Measurements from ENCODE around the gene SLC28A1. TPM values are rescaled to one million over a fixed set of nuclear protein-coding genes. Genes with fewer than 3 reads are reported as not detected.

Gene SLC28A1, protein sequence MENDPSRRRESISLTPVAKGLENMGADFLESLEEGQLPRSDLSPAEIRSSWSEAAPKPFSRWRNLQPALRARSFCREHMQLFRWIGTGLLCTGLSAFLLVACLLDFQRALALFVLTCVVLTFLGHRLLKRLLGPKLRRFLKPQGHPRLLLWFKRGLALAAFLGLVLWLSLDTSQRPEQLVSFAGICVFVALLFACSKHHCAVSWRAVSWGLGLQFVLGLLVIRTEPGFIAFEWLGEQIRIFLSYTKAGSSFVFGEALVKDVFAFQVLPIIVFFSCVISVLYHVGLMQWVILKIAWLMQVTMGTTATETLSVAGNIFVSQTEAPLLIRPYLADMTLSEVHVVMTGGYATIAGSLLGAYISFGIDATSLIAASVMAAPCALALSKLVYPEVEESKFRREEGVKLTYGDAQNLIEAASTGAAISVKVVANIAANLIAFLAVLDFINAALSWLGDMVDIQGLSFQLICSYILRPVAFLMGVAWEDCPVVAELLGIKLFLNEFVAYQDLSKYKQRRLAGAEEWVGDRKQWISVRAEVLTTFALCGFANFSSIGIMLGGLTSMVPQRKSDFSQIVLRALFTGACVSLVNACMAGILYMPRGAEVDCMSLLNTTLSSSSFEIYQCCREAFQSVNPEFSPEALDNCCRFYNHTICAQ
- total RNA-seq (2014; rRNA removed; shearing (Covaris generic)) = not detected in 2 replicates
- not detected in 2 replicates for total RNA-seq (2022)
- Bru-seq, nascent RNA = not detected
- percentile 5 among the genes with signal in this experiment for BruChase-seq, experiment 1, labeled RNA remaining after a 6-hour chase
- percentile 6 among the genes with signal in this experiment for BruChase-seq, experiment 2, labeled RNA remaining after a 2-hour chase
- long read RNA-seq = 0 reads

DNA sequence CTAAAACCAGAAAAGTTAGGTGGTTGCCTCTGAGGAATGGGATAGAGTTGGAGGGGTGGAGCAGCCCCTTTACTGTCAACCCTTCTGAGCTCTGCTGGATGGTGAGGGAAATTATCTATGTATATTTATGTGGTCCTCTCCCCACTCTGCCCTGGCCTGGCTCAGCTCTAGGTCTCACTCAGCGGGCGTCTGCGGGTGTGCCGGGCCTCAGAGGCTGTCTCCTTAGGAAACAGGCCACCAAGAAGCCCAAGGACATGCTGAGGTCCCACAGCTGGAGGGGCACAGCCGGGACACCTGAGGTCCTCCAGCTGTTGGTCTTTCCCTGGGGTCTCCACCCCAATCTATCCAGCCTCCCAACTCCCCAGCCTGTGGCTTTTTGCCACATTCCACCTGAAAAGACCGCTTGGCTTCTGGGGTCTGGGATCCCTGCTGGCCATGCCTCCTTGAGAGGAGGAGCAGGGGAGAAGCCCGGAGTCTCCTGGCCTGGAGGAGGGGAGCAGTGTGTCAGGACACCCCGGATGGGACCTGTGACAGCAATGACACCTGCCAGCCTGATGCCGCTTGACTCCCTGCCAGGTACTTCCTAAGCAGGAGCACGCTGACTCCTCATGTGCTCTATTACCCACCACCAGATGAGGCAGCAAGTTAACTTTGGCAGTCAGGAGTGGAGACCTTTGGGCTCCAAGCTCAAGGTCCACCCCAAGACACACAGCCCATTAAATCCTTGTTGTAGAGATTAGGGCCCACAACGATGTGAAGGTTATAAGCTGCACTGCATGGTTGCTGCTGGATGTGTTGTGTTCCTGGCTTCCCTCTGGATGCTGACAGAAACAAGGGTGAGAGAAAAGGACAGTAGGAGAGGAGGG, at the start of gene SLC28A1:
Gene SLC28A1, plus strand, starts transcription at position 747 of the 866 bp plus-strand sequence. CDS start 3,099 bp downstream, outside the sequence.
- ChIA-PET POLR2A (no interaction called here), CTCF (ENCODE audit: unreplicated experiment) (no interaction called here)
- no peak within 1 kb of the TSS for H3K4me2 ChIP-seq (ENCODE audit: low read length)
- intact Hi-C loops (cut with micrococcal nuclease; ENCODE audit: unreplicated experiment) = no loop called here
- H3K27ac ChIP-seq (ENCODE audit: low read depth, low read length, poor library complexity, severe bottlenecking) = no peak within 1 kb of the TSS
- H2AFZ ChIP-seq (ENCODE audit: low read length) = no peak within 1 kb of the TSS
- no peaks in the 10 kb centered on the region for H3K9me2 ChIP-seq (ENCODE audit: insufficient read depth, low read length)
- DNase-seq (ENCODE audit: low spot score) = no peak
- H3K4me3 ChIP-seq (ENCODE audit: low read depth, low read length, poor library complexity, severe bottlenecking) = no peak within 1 kb of the TSS
- H3K79me2 ChIP-seq (ENCODE audit: insufficient read depth, low read depth, low read length) = no peaks in the 10 kb centered on the region
- H4K20me1 ChIP-seq (ENCODE audit: insufficient read depth, low read length) = no peaks in the 10 kb centered on the region
- no peaks in the 10 kb centered on the region for H3K4me1 ChIP-seq (ENCODE audit: insufficient read depth, low read length, poor library complexity, severe bottlenecking)
- no TSS peak for BruUV-seq (replicated peaks)
- TF ChIP-seq, protein P1, sequence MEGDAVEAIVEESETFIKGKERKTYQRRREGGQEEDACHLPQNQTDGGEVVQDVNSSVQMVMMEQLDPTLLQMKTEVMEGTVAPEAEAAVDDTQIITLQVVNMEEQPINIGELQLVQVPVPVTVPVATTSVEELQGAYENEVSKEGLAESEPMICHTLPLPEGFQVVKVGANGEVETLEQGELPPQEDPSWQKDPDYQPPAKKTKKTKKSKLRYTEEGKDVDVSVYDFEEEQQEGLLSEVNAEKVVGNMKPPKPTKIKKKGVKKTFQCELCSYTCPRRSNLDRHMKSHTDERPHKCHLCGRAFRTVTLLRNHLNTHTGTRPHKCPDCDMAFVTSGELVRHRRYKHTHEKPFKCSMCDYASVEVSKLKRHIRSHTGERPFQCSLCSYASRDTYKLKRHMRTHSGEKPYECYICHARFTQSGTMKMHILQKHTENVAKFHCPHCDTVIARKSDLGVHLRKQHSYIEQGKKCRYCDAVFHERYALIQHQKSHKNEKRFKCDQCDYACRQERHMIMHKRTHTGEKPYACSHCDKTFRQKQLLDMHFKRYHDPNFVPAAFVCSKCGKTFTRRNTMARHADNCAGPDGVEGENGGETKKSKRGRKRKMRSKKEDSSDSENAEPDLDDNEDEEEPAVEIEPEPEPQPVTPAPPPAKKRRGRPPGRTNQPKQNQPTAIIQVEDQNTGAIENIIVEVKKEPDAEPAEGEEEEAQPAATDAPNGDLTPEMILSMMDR (conservative IDR thresholded peaks at IDR 0.05; ENCODE audit: low read length) = no peak
- TF ChIP-seq EZH2phosphoT487 (IDR thresholded peaks at IDR 0.05; ENCODE audit: borderline replicate concordance, low read depth, low read length) = no peak
- H3K36me3 ChIP-seq (ENCODE audit: insufficient read depth, low read length) = no peaks in the 10 kb centered on the region
- H3K9me3 ChIP-seq (ENCODE audit: low read length) = no peaks in the 10 kb centered on the region

DNA sequence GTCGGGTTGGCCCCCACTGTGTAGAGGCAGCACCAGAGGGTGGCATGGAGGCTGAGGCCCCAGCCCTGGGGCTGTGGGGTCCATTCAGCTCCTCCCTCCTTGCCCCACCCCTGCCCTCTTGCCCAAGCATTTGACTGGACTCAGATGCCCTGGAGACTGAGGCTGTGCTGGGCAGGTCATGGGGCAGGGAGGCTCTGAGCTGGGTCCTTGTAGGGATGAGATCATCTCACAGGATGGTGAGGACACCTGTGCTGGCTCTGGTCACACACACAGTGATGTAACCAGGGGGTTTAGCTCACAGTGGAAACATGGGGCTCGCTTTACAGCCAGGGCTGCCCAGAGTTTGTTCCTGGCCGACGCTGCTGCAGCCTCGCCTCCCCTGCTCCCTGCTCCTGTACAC, 49.5 kb upstream of the SLC28A1 start:
- intact Hi-C loops (cut with micrococcal nuclease; ENCODE audit: unreplicated experiment) = no loop called here
- Histone ChIP-seq H4K20me1 (ENCODE audit: insufficient read depth, low read length) (no peaks in the 10 kb centered on the region), H2AFZ (ENCODE audit: low read length) (no peak overlapping the region), H3K9me3 (ENCODE audit: low read length) (no peaks in the 10 kb centered on the region), H3K27ac (ENCODE audit: low read depth, low read length, poor library complexity, severe bottlenecking) (no peak overlapping the region), H3K36me3 (ENCODE audit: insufficient read depth, low read length) (no peaks in the 10 kb centered on the region), H3K4me2 (ENCODE audit: low read length) (no peak overlapping the region), H3K4me3 (ENCODE audit: low read depth, low read length, poor library complexity, severe bottlenecking) (no peak overlapping the region), H3K4me1 (ENCODE audit: insufficient read depth, low read length, poor library complexity, severe bottlenecking) (no peaks in the 10 kb centered on the region), H3K9me2 (ENCODE audit: insufficient read depth, low read length) (no peaks in the 10 kb centered on the region), H3K79me2 (ENCODE audit: insufficient read depth, low read depth, low read length) (no peaks in the 10 kb centered on the region)
- TF ChIP-seq, protein P1 (conservative IDR thresholded peaks at IDR 0.05; ENCODE audit: low read length) = no peak
- no peak for TF ChIP-seq EZH2phosphoT487 (IDR thresholded peaks at IDR 0.05; ENCODE audit: borderline replicate concordance, low read depth, low read length)
- CTCF ChIA-PET (ENCODE audit: unreplicated experiment) = interaction anchor here (1.2 kb wide), 1 partner anchor 230 kb away, joined by 3 read pairs; no protein-coding TSS in a partner anchor
- no peak for DNase-seq (ENCODE audit: low spot score)
- BruUV-seq (replicated peaks) = no TSS peak
- POLR2A ChIA-PET = no interaction called here

Measured in OCI-LY7 (cell line).